HL-60 (cell line): ENCODE measurements around the gene THAP9.

ENCODE experiments used
- DNase-seq, 2 experiments: peaks; one replicate each; pipeline ENCODE4 v3.0.0-alpha.2; 2010 to 2020; ENCODE audit warnings: low read depth in 1 of 2, low spot score in 1 of 2
- H3K27ac ChIP-seq: fragments of 250-450 bp; sonication (Bioruptor Pico); replicated peaks from 2 replicates; pipeline ENCODE4 v1.5.1; 2020; ENCODE audit warnings: mild to moderate bottlenecking, moderate library complexity
- H3K27me3 ChIP-seq: fragments of 250-450 bp; sonication (Bioruptor Pico); 2 replicates; pipeline ENCODE4 v1.5.1; 2021; ENCODE audit warnings: mild to moderate bottlenecking, moderate library complexity; ENCODE audit not compliant: insufficient read depth, poor library complexity, severe bottlenecking
- H3K4me3 ChIP-seq: replicated peaks from 2 replicates; pipeline ENCODE4 v1.5.1; 2011; ENCODE audit warnings: mild to moderate bottlenecking, control low read depth, low read length; ENCODE audit not compliant: insufficient read depth
- CTCF ChIP-seq: IDR thresholded peaks from one replicate; pipeline ENCODE4 v1.5.1; 2011; ENCODE audit warnings: low read length, control low read depth, inconsistent platforms; ENCODE audit not compliant: insufficient read depth
- GABPA ChIP-seq: IDR thresholded peaks from 2 replicates; pipeline ENCODE4 v1.6.1; 2012; ENCODE audit warnings: low read depth
- POLR2AphosphoS5 ChIP-seq: IDR thresholded peaks from 2 replicates; pipeline ENCODE4 v1.6.1; 2012; ENCODE audit warnings: low read depth
- REST ChIP-seq: IDR thresholded peaks from 2 replicates; pipeline ENCODE4 v1.6.1; 2012; ENCODE audit warnings: low read depth; ENCODE audit not compliant: insufficient replicate concordance
- SPI1 ChIP-seq: IDR thresholded peaks from 2 replicates; pipeline ENCODE4 v1.6.1; 2012; ENCODE audit warnings: low read depth, mild to moderate bottlenecking, borderline replicate concordance

Gene THAP9

GRCh38 chr4:82903737-82904136 lies 3.2 kb downstream of the THAP9 start:
- peak overlapping the region; percentile 28; the same call in 1 of the 2 replicates for H3K27ac ChIP-seq
- peak in 1 of 2 experiments; percentile 32 for DNase-seq
- no peaks in the 10 kb centered on the region for H3K27me3 ChIP-seq
- no peak overlapping the region for H3K4me3 ChIP-seq
- TF ChIP-seq REST = no peak
- TF ChIP-seq SPI1 = no peak
- no peak for TF ChIP-seq POLR2AphosphoS5
- TF ChIP-seq GABPA = no peak
- TF ChIP-seq CTCF = no peak

GRCh38 chr4:82905205-82905604 lies 4.7 kb downstream of the THAP9 start:
- TF ChIP-seq GABPA (no peak), CTCF (no peak), POLR2AphosphoS5 (no peak), SPI1 (no peak), REST (no peak)
- Histone ChIP-seq H3K27me3 (no peaks in the 10 kb centered on the region), H3K27ac (no peak overlapping the region), H3K4me3 (no peak overlapping the region)
- no peak for DNase-seq

GRCh38 chr4:82906469-82906868 lies 5.9 kb downstream of the THAP9 start:
- no peak for DNase-seq
- TF ChIP-seq REST = no peak
- no peak for TF ChIP-seq CTCF
- Histone ChIP-seq H3K27me3 (no peaks in the 10 kb centered on the region), H3K27ac (no peak overlapping the region), H3K4me3 (no peak overlapping the region)
